ENCODE results near the gene TFAM.
"Not testable (repeated sequence)": the region's sequence is repeated elsewhere in the genome, so short reads cannot be mapped to it uniquely, and the experiment has no call there.

Gene TFAM

GRCh38 chr10:58373442-58373827 lies 11.8 kb upstream of the TFAM start:
- DNase-seq: no peak

- no peak for DNase-seq
Observed at GRCh38 chr10:58382489-58382995, 2.7 kb upstream of the TFAM start.

GRCh38 chr10:58384095-58384494 lies 1.1 kb upstream of the TFAM start:
- no peak for DNase-seq

GRCh38 chr10:58384544-58384998 lies 639 bp upstream of the TFAM start:
- no peak for DNase-seq

- peak; percentile 62 for DNase-seq
Observed at GRCh38 chr10:58385784-58386112, 538 bp downstream of the TFAM start.

GRCh38 chr10:58389024-58389423 lies 3.8 kb downstream of the TFAM start:
- no peak for DNase-seq

- DNase-seq: no peak
Observed at GRCh38 chr10:58393317-58393716, 8.1 kb downstream of the TFAM start.

- DNase-seq: no peak
Observed at GRCh38 chr10:58394471-58394870, 9.3 kb downstream of the TFAM start.

GRCh38 chr10:58396057-58396456 lies 10.8 kb downstream of the TFAM start:
- no peak for DNase-seq

GRCh38 chr10:58397830-58398229 lies 12.6 kb downstream of the TFAM start:
- no peak for DNase-seq

- peak; percentile 55 for DNase-seq
Observed at GRCh38 chr10:58399410-58399809, 14.2 kb downstream of the TFAM start.

- peak; percentile 47 for DNase-seq
Observed at GRCh38 chr10:58400609-58401008, 15.4 kb downstream of the TFAM start.

- no peak for DNase-seq
Observed at GRCh38 chr10:58404001-58404400, 18.8 kb downstream of the TFAM start.

- no peak for DNase-seq
Observed at GRCh38 chr10:58409956-58410610, 24.9 kb downstream of the TFAM start.

- peak; percentile 94 for DNase-seq
Observed at GRCh38 chr10:58412502-58412961, 27.3 kb downstream of the TFAM start.

- peak; percentile 80 for DNase-seq
Observed at GRCh38 chr10:58414270-58415041, 29.2 kb downstream of the TFAM start.

GRCh38 chr10:58415757-58416156 lies 30.5 kb downstream of the TFAM start:
- no peak for DNase-seq

- not testable (repeated sequence) for DNase-seq
Observed at GRCh38 chr10:58417902-58418301, 32.7 kb downstream of the TFAM start.

GRCh38 chr10:58424176-58424575 lies 39.0 kb downstream of the TFAM start:
- peak; percentile 66 for DNase-seq

GRCh38 chr10:58428436-58428835 lies 43.2 kb downstream of the TFAM start:
- DNase-seq: not testable (repeated sequence)

- DNase-seq: no peak
Observed at GRCh38 chr10:58431903-58432302, 46.7 kb downstream of the TFAM start.

GRCh38 chr10:58433066-58433465 lies 47.9 kb downstream of the TFAM start:
- DNase-seq: no peak

- DNase-seq: no peak
Observed at GRCh38 chr10:58433571-58433970, 48.4 kb downstream of the TFAM start.

GRCh38 chr10:58435297-58435985 lies 50.2 kb downstream of the TFAM start:
- DNase-seq: peak; percentile 99

Data from EL (cell line).